GM18526 (cell line): Measurements from ENCODE around the gene PROCR.

Source experiments
- POLR2A ChIP-seq: IDR thresholded peaks from 3 replicates; pipeline ENCODE4 v1.6.1; 2011; ENCODE audit not compliant: insufficient read length; ENCODE audit errors: extremely low read depth

Gene PROCR

GRCh38 chr20:35181731-35182130, 9.9 kb downstream of the PROCR start:
- no peak for TF ChIP-seq POLR2A

- TF ChIP-seq POLR2A = no peak
Observed at GRCh38 chr20:35187584-35188190, 15.8 kb downstream of the PROCR start.

DNA sequence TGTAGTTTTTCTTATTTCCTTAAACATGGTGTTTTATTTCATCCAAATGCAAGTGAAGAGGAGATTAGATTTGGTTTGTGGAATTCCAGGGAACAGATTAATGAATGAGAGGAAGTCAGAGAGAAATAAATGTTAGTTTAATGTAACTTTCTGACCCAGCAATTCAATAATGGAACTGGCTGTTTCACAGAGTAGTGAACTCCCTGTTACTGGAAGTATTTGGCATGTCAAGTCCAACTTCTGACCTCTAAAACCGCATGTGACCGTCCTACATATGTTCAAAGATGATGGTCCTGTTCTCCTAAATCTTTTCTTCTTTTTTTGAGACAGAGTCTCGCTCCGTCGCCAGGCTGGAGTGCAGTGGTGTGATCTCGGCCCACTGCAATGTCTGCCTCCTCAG, 18.7 kb downstream of the PROCR start:
- TF ChIP-seq POLR2A = no peak

DNA sequence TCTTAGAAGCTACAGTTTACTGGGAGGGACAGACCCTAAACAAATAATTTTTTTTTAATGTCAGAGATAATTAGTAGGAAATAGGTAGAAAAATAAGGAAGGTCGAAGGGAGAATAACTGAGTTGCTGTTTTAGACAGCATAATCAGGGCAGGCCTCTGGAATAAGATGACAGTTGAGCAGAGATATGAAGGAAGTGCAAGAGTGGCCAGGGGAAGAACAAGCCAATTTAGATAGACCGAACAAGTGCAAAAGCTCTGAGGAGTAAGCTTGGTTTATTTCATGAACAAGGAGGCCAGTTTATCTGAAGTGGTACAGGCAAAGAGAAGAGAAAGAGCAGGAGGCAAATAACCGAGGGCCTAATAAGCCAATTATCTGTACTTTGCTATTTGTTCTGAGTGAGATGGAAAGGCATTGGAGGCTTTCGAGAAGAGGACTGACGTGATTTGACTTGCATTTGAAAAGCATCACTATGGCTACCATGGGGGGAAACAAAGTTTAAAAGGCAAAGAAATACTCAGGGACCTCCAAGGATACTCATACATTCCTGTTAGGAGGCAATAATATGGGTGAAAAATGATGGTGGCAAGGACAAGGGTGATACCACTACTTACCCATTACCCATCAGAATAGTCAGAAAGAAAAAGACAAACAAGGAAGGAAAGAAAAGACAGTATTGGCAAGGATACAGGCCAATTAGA, 19.7 kb downstream of the PROCR start:
- TF ChIP-seq POLR2A = no peak

GRCh38 chr20:35192118-35192872, 20.4 kb downstream of the PROCR start:
- no peak for TF ChIP-seq POLR2A

DNA sequence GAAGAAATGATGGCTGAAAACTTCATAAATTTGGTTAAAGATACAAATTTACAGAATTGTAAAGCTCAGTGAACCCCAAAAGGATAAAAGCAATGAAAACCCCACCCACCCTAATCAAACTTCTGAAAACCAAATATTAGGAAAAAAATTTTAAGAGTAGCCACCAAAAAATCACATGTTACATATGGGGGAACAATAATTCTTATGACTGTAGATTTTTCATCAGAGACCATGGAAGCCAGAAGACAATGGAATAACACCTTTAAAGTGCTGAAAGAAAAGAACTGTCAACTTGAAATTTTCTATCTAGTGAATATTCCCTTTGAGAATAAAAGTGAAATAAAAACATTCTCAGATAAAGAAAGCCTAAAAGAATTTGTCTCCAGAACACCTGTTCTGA, 24.4 kb downstream of the PROCR start:
- TF ChIP-seq POLR2A = no peak

GRCh38 chr20:35199740-35200139, 27.9 kb downstream of the PROCR start:
- TF ChIP-seq POLR2A = no peak

DNA sequence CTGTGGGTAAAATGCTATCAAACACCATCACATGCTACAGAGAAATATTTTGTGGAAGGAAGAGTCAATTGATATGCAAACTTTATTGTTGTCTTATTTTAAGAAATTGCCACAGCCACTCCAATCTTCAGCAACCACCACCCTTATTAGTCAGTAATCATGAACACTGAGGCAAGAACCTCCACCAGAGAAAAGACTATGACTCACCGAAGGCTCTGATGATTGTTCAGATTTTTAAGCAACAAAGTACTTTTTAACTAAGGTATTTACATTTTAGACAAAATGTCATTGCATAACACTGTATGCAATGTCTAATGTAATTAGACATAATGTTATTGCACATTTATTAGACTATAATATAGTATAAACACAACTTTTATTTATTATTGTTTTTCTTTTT, 28.4 kb downstream of the PROCR start:
- no peak for TF ChIP-seq POLR2A

DNA sequence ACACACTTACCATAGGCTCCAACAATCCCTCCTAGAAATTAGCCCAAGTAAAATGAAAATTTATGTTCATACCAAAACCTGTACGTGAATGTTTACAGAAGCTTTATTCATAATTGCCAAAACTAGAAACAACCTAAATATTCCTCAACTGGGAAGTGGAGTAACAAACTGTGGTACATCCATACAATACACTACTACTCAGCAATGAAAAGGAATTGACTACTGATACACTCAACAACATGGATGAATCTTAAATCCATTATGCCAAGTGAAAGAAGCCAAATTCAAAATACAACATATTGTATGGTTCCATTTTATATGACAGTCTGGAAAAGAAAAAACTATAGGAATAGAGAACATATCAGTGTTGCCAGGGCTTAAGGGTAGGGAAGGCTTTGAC, 34.9 kb downstream of the PROCR start:
- TF ChIP-seq POLR2A = no peak

GRCh38 chr20:35207950-35208611, 36.2 kb downstream of the PROCR start:
- TF ChIP-seq POLR2A = no peak

- TF ChIP-seq POLR2A = no peak
Observed at GRCh38 chr20:35215066-35215956, 43.4 kb downstream of the PROCR start.

GRCh38 chr20:35216541-35216940, 44.7 kb downstream of the PROCR start:
- no peak for TF ChIP-seq POLR2A

DNA sequence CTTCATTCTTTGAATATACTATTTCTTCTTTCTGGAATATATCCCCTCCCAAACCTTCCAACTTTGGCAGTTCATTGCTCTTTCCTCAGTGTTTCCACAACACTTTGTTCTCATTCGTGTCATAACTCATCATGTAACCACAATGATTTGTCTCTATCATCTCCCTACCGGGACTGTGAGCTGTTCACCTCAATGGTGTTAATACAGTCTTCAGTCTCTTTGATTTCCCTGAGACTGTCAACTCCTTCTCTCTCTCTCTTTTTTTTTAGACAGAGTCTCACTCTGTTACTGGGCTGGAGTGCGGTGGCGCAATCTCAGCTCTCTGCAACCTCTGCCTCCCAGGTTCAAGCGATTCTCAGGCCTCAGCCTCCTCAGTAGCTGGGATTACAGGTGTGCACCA, 52.1 kb downstream of the PROCR start:
- TF ChIP-seq POLR2A = no peak

GRCh38 chr20:35224536-35224935, 52.7 kb downstream of the PROCR start:
- no peak for TF ChIP-seq POLR2A
